ENCODE results near the gene CD58. TPM values are rescaled to one million over a fixed set of nuclear protein-coding genes. Genes with fewer than 3 reads are reported as not detected.

The CD58 gene
- polyA plus RNA-seq, 1 donor (not counting 4 experiments of a cell fraction or from before 2014, with no cell fraction given) = 38.6 TPM

DNA sequence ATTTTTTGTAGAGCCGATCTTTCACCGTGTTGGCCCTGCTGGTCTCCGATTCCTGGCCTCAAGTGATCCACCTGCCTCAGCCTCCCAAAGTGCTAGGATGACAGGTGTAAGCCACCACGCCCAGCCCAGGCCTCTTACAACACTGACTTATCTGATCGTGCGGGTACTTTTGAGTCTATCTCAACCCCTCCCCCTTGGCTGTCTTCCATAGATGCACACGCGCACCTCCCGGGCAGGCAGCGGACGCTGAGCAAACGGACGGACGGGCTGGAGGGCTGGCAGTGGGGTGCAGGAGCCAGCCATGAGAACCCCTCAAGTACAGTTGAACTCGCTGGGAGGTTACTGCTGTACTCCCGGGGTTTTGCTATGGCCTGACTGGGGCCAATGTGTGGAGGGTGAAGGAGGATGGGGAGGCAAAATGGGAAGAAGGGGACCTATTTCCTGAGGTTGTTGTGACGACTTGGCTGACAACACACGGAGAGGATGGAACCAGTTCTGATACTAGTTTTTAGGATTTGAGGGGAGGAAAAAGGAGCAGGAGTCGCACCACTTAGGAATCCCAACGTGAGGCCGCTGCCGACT is 959 bp downstream of the CD58 start:
- dilution Hi-C loops (cut with MboI; ENCODE audit: extremely low pct_ligation_motif_present, low sequenced_read_pairs) = no loop called here
- peak overlapping the region; percentile 92 for H3K9ac ChIP-seq (ENCODE audit: control insufficient read depth, extremely low read depth, insufficient read depth, low read length)
- peaks cover 28% of the 10 kb centered on the region for H3K79me2 ChIP-seq (ENCODE audit: control insufficient read depth, insufficient read depth, low read length)
- no peaks in the 10 kb centered on the region for H3K27me3 ChIP-seq (ENCODE audit: control insufficient read depth, extremely low read depth, insufficient read depth, low read length)
- no peak for TF ChIP-seq EZH2 (IDR thresholded peaks at IDR 0.05; ENCODE audit: low read length)
- TF ChIP-seq, protein P1, sequence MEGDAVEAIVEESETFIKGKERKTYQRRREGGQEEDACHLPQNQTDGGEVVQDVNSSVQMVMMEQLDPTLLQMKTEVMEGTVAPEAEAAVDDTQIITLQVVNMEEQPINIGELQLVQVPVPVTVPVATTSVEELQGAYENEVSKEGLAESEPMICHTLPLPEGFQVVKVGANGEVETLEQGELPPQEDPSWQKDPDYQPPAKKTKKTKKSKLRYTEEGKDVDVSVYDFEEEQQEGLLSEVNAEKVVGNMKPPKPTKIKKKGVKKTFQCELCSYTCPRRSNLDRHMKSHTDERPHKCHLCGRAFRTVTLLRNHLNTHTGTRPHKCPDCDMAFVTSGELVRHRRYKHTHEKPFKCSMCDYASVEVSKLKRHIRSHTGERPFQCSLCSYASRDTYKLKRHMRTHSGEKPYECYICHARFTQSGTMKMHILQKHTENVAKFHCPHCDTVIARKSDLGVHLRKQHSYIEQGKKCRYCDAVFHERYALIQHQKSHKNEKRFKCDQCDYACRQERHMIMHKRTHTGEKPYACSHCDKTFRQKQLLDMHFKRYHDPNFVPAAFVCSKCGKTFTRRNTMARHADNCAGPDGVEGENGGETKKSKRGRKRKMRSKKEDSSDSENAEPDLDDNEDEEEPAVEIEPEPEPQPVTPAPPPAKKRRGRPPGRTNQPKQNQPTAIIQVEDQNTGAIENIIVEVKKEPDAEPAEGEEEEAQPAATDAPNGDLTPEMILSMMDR (optimal IDR thresholded peaks at IDR 0.05 in 1 of 3, IDR thresholded peaks at IDR 0.05 in 1 of 3, conservative IDR thresholded peaks at IDR 0.05 in 1 of 3; ENCODE audit: extremely low read depth in 1 of 3, insufficient read depth in 2 of 3, low read length in 3 of 3) = no peak
- peaks cover 0 to 4% of the 10 kb centered on the region in 2 experiments for H3K36me3 ChIP-seq (ENCODE audit: control insufficient read depth in 2 of 2, extremely low read depth in 1 of 2, insufficient read depth in 2 of 2, low read length in 2 of 2)
- no peak for DNase-seq (ENCODE audit: low read depth, low spot score)
- H2AFZ ChIP-seq (ENCODE audit: control insufficient read depth, low read length) = peak overlapping the region; percentile 86
- peak overlapping the region; percentile 82 to 94 (median 83) for H3K4me3 ChIP-seq (ENCODE audit: control insufficient read depth in 2 of 3, extremely low read depth in 1 of 3, insufficient read depth in 2 of 3, low read depth in 1 of 3, low read length in 3 of 3)
- peaks cover 20% of the 10 kb centered on the region for H3K4me1 ChIP-seq (ENCODE audit: control insufficient read depth, extremely low read depth, insufficient read depth, low read length)
- no peak for FAIRE-seq
- peaks cover 2% of the 10 kb centered on the region for H4K20me1 ChIP-seq (ENCODE audit: control insufficient read depth, extremely low read depth, insufficient read depth, low read length)
- H3K27ac ChIP-seq (ENCODE audit: control insufficient read depth, insufficient read depth, low read length) = peak overlapping the region; percentile 60
- H3K9me3 ChIP-seq (ENCODE audit: control insufficient read depth, low read depth, low read length) = no peaks in the 10 kb centered on the region
- H3K9me1 ChIP-seq (ENCODE audit: control insufficient read depth, extremely low read depth, insufficient read depth, low read length) = no peaks in the 10 kb centered on the region
- H3K4me2 ChIP-seq (ENCODE audit: control insufficient read depth, extremely low read depth, insufficient read depth, low read depth, low read length) = peak overlapping the region; percentile 96

DNA sequence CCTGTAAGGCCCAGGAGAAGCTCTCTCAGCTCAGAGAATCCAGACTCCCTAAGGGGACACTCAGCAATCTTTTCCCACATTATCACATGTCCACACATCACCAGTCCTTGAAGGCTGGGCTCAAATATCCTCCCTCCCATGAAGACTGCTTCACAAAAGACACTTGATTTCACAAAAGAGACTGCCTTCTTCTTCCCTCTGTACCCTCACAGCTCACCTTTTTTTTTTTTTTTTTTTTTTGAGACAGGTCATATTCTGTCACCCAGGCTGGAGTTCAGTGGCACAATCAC is 1.5 kb downstream of the CD58 start:
- H2AFZ ChIP-seq (ENCODE audit: control insufficient read depth, low read length) = no peak overlapping the region
- H3K4me3 ChIP-seq (ENCODE audit: control insufficient read depth in 2 of 3, extremely low read depth in 1 of 3, insufficient read depth in 2 of 3, low read depth in 1 of 3, low read length in 3 of 3) = no peak overlapping the region
- peaks cover 2% of the 10 kb centered on the region for H4K20me1 ChIP-seq (ENCODE audit: control insufficient read depth, extremely low read depth, insufficient read depth, low read length)
- no peak overlapping the region for H3K27ac ChIP-seq (ENCODE audit: control insufficient read depth, insufficient read depth, low read length)
- TF ChIP-seq EZH2 (IDR thresholded peaks at IDR 0.05; ENCODE audit: low read length) = no peak
- TF ChIP-seq, protein P1 (optimal IDR thresholded peaks at IDR 0.05 in 1 of 3, IDR thresholded peaks at IDR 0.05 in 1 of 3, conservative IDR thresholded peaks at IDR 0.05 in 1 of 3; ENCODE audit: extremely low read depth in 1 of 3, insufficient read depth in 2 of 3, low read length in 3 of 3) = no peak
- FAIRE-seq = no peak
- H3K36me3 ChIP-seq (ENCODE audit: control insufficient read depth in 2 of 2, extremely low read depth in 1 of 2, insufficient read depth in 2 of 2, low read length in 2 of 2) = peaks cover 0 to 4% of the 10 kb centered on the region in 2 experiments
- no peaks in the 10 kb centered on the region for H3K27me3 ChIP-seq (ENCODE audit: control insufficient read depth, extremely low read depth, insufficient read depth, low read length)
- H3K9ac ChIP-seq (ENCODE audit: control insufficient read depth, extremely low read depth, insufficient read depth, low read length) = no peak overlapping the region
- DNase-seq (ENCODE audit: low read depth, low spot score) = no peak
- H3K4me1 ChIP-seq (ENCODE audit: control insufficient read depth, extremely low read depth, insufficient read depth, low read length) = peaks cover 20% of the 10 kb centered on the region
- H3K9me1 ChIP-seq (ENCODE audit: control insufficient read depth, extremely low read depth, insufficient read depth, low read length) = no peaks in the 10 kb centered on the region
- H3K4me2 ChIP-seq (ENCODE audit: control insufficient read depth, extremely low read depth, insufficient read depth, low read depth, low read length) = peak overlapping the region; percentile 96
- peaks cover 34% of the 10 kb centered on the region for H3K79me2 ChIP-seq (ENCODE audit: control insufficient read depth, insufficient read depth, low read length)
- dilution Hi-C loops (cut with MboI; ENCODE audit: extremely low pct_ligation_motif_present, low sequenced_read_pairs) = no loop called here
- no peaks in the 10 kb centered on the region for H3K9me3 ChIP-seq (ENCODE audit: control insufficient read depth, low read depth, low read length)

All from keratinocyte (primary cell).